Smooth muscle cell (in vitro differentiated cells): ENCODE results near the gene CFAP119. TPM values are rescaled to one million over a fixed set of nuclear protein-coding genes. Genes with fewer than 3 reads are reported as not detected.
"Not testable (repeated sequence)": the region's sequence is repeated elsewhere in the genome, so short reads cannot be mapped to it uniquely, and the experiment has no call there.

Source experiments
- DNase-seq: peaks from one replicate; lab custom pipeline; 2025; ENCODE audit not compliant: unreplicated experiment; lab: John Stamatoyannopoulos, UW
- H2AFZ ChIP-seq: fragments of 200-600 bp; sonication (generic); 2 replicates; pipeline ENCODE4 v1.6.0; 2016; ENCODE audit warnings: antibody characterized with exemption, low read depth, mild to moderate bottlenecking
- H3F3A ChIP-seq: fragments of 200-600 bp; sonication (generic); 2 replicates; pipeline ENCODE4 v1.6.0; 2017; ENCODE audit warnings: antibody characterized with exemption, low read depth
- H3K27ac ChIP-seq: fragments of 200-600 bp; sonication (generic); 2 replicates; pipeline ENCODE4 v1.5.1; 2016; ENCODE audit warnings: low read depth, mild to moderate bottlenecking
- H3K27me3 ChIP-seq: fragments of 200-600 bp; sonication (generic); 2 replicates; pipeline ENCODE4 v1.6.1; 2016; ENCODE audit warnings: low read depth, mild to moderate bottlenecking
- H3K36me3 ChIP-seq: fragments of 200-600 bp; sonication (generic); 2 replicates; pipeline ENCODE4 v1.5.1; 2016; ENCODE audit warnings: low read depth
- H3K4me1 ChIP-seq: fragments of 200-600 bp; sonication (generic); 2 replicates; pipeline ENCODE4 v1.5.1; 2016; ENCODE audit warnings: low read depth
- H3K4me2 ChIP-seq: fragments of 200-600 bp; sonication (generic); 2 replicates; pipeline ENCODE4 v1.6.0; 2016; ENCODE audit warnings: mild to moderate bottlenecking
- H3K4me3 ChIP-seq: fragments of 200-600 bp; sonication (generic); 2 replicates; pipeline ENCODE4 v1.5.1; 2016; ENCODE audit warnings: mild to moderate bottlenecking
- H3K79me2 ChIP-seq: fragments of 200-600 bp; sonication (generic); 2 replicates; pipeline ENCODE4 v1.6.0; 2016; ENCODE audit warnings: low read depth, mild to moderate bottlenecking
- H3K9ac ChIP-seq: fragments of 200-600 bp; sonication (generic); 2 replicates; pipeline ENCODE4 v1.6.0; 2016; ENCODE audit warnings: low read depth
- H3K9me3 ChIP-seq: fragments of 200-600 bp; sonication (generic); replicated peaks from 2 replicates; pipeline ENCODE4 v1.5.1; 2016; ENCODE audit warnings: low read depth
- H4K20me1 ChIP-seq: fragments of 200-600 bp; sonication (generic); 2 replicates; pipeline ENCODE4 v1.6.0; 2016; ENCODE audit warnings: low read depth
- WGBS: methylation state at CpG from one replicate; pipeline ENCODE4 v1.1.7; 2016; ENCODE audit warnings: low lambda C conversion rate; 5-methylcytosine and 5-hydroxymethylcytosine counted together
- polyA plus RNA-seq: library from polyadenylated mRNA; unstranded; fragments of >200 nt; fragmentation: Nextera tagmentation; extraction: Ambion mirVana; gene quantifications from 2 replicates; pipeline ENCODE4 v1.2.1, GENCODE V29; 2016
- total RNA-seq: library from RNA; depleted of rRNA; stranded (reverse); fragments of >200 nt; gene quantifications from 2 replicates; pipeline ENCODE4 v1.2.3, GENCODE V29; 2014
- TF ChIP-seq, protein P1 (sequence below): fragments of 200-600 bp; sonication (generic); IDR thresholded peaks from 2 replicates; pipeline ENCODE4 v1.5.1; 2017; ENCODE audit warnings: borderline replicate concordance, mild to moderate bottlenecking, antibody characterized with exemption; ENCODE audit not compliant: insufficient read depth, poor library complexity, severe bottlenecking

The CFAP119 gene
- 2.2 and 5.2 TPM in 2 replicates for total RNA-seq
- polyA plus RNA-seq, result 3.0 and 3.5 TPM in 2 replicates

DNA sequence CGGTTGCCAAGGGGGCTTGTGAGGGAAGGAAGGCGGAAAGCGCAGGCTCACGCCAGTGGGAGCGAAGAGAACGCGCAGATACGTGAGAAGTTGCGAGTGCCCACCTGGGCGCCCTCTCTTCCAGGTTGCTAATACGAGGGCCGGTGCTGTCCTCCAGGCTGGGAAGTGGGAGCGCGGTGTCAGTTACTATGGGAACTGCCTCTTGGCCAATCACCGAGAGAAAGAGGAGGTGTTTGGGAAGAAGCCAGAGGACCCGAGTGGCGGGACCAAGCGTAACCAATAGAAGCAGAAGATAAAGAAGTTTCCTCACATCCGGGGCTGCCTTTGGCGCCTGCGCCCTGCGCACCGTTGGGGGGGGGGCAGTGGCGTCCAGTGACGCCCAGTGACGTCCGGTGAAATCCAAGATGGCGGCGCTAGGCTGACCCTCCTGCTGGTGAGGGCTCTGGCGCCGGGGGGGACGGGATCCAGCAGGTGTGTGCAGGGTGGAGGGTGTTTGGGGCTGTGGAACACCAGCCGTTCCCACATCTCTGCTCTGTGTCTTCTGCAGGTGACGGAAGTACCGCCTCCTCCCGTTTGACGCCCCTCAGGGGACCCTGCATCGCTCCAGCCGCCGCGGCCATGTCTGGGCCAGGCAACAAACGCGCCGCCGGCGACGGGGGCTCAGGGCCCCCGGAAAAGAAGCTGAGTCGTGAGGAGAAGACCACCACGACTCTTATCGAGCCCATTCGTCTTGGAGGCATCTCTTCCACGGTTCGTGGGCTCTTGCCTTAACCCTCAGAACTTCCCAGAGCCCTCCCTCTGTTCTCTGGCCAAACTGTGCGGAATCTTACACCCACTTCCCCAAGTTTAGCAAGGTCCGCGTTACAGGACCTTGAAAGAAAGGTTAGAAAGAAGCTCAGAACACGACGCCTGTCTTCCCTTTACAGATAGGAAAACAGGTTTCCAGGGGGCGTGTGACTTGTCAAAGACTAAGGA is at the start of gene CFAP119, which contains the start of gene RNF40:
Gene CFAP119, minus strand, starts transcription at position 135 of the 975 bp plus-strand sequence. CDS start 314 bp downstream, outside the sequence.
Gene RNF40, plus strand, starts transcription at position 395 of the 975 bp plus-strand sequence. Its CDS starts 224 bp downstream, at position 619.
- peak within 1 kb of the TSS; percentile 85 for H3K27ac ChIP-seq
- H3K36me3 ChIP-seq, result peaks cover 6% of the 10 kb centered on the region
- no peaks in the 10 kb centered on the region for H3K9me3 ChIP-seq
- TF ChIP-seq, protein P1, sequence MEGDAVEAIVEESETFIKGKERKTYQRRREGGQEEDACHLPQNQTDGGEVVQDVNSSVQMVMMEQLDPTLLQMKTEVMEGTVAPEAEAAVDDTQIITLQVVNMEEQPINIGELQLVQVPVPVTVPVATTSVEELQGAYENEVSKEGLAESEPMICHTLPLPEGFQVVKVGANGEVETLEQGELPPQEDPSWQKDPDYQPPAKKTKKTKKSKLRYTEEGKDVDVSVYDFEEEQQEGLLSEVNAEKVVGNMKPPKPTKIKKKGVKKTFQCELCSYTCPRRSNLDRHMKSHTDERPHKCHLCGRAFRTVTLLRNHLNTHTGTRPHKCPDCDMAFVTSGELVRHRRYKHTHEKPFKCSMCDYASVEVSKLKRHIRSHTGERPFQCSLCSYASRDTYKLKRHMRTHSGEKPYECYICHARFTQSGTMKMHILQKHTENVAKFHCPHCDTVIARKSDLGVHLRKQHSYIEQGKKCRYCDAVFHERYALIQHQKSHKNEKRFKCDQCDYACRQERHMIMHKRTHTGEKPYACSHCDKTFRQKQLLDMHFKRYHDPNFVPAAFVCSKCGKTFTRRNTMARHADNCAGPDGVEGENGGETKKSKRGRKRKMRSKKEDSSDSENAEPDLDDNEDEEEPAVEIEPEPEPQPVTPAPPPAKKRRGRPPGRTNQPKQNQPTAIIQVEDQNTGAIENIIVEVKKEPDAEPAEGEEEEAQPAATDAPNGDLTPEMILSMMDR, result no peak
- 2% methylated on average over 58 of the region's 60 CpGs for WGBS
- peak within 1 kb of the TSS; percentile 89 for H3K9ac ChIP-seq
- peak within 1 kb of the TSS; percentile 90 for H3K4me2 ChIP-seq
- peaks cover 8% of the 10 kb centered on the region for H3F3A ChIP-seq
- peak; percentile 91 for DNase-seq
- no peaks in the 10 kb centered on the region for H3K27me3 ChIP-seq
- H3K4me3 ChIP-seq, result peak within 1 kb of the TSS; percentile 65
- H4K20me1 ChIP-seq, result peaks cover 8% of the 10 kb centered on the region
- peaks cover 31% of the 10 kb centered on the region for H3K79me2 ChIP-seq
- peak within 1 kb of the TSS; percentile 28 for H2AFZ ChIP-seq
- peaks cover 17% of the 10 kb centered on the region for H3K4me1 ChIP-seq

DNA sequence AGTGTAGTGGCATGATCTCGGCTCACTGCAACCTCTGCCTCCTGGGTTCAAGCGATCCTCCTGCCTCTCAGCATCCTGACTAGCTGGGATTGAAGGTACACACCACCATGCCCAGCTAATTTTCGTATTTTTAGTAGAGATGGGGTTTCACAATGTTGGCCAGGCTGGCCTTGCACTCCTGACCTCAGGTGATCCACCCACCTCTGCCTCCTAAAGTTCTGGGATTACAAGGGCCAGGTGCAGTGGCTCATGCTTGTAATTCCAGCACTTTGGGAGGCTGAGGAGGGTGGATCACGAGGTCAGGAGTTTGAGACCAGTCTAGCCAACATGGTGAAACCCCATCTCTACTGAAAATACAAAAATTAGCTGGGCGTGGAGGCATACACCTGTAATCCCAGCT is 47.8 kb upstream of the CFAP119 start:
- WGBS, result 86% methylated on average over 5 of the region's 5 CpGs
- not testable (repeated sequence) for H3K4me3 ChIP-seq

DNA sequence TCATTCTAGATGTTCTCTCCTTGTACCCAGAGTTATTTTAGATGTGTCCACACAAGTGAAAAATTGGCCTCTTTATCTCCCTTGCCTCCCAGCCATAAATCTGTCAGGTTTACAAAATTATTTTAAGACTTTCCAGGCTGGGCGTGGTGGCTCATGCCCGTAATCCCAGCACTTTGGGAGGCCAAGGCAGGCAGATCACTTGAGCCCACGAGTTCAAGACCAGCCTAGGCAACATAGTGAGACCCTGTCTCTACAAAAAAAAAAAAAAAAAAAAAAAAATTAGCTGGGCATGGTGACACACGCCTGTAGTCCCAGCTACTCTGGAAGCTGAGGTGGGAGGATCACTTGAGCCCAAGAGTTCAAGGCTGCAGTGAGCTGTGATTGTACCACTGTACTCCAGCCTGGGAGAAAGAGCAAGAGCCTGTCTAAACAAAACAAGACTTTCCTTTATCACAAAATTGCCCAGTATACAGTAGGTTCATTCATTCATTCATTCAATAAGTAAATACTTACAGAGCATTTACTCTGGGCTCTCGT is 47.1 kb upstream of the CFAP119 start:
- not testable (repeated sequence) for H3K4me3 ChIP-seq, H3K9me3 ChIP-seq, H3K9ac ChIP-seq, H3K4me2 ChIP-seq, H3K36me3 ChIP-seq, H3K4me1 ChIP-seq, DNase-seq, H4K20me1 ChIP-seq, H2AFZ ChIP-seq, H3K79me2 ChIP-seq, H3K27ac ChIP-seq, H3K27me3 ChIP-seq
- WGBS, result 92% methylated on average over 2 of the region's 5 CpGs
- peaks cover 11% of the 10 kb centered on the region for H3F3A ChIP-seq

More for the DNA sequence above, 47.8 kb upstream of the CFAP119 start:
- not testable (repeated sequence) for H3K4me2 ChIP-seq, H3K36me3 ChIP-seq, H3K4me1 ChIP-seq, H3K27me3 ChIP-seq, H3K79me2 ChIP-seq, H3K9me3 ChIP-seq, DNase-seq, H4K20me1 ChIP-seq, H2AFZ ChIP-seq, H3K9ac ChIP-seq, H3K27ac ChIP-seq
- peaks cover 11% of the 10 kb centered on the region for H3F3A ChIP-seq

DNA sequence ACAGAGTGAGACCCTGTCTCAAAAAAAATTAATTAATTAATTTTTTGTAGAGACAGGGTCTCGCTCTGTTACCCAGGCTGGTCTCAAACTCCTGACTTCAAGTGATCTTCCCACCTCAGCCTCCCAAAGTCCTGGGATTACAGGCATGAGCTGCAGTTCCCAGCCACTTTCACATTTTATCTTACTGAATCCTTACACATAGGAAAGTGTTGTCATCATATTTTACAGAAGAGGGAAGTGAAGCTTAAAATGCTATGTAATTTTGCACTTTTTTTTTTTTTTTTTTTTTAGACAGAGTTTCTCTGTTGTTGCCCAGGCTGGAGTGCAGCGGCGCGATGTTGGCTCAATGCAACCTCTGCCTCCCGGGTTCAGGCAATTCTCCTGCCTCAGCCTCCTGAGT is 46.3 kb upstream of the CFAP119 start:
- 100% methylated on average over 5 of the region's 5 CpGs for WGBS
- TF ChIP-seq, protein P1, result no peak

More for the DNA sequence above, 46.3 kb upstream of the CFAP119 start:
- Histone ChIP-seq H3K4me3 (no peak overlapping the region), H3K9me3 (no peaks in the 10 kb centered on the region), H3K79me2 (no peaks in the 10 kb centered on the region), H3K36me3 (no peaks in the 10 kb centered on the region), H2AFZ (no peak overlapping the region), H3F3A (peaks cover 11% of the 10 kb centered on the region), H3K4me1 (peaks cover 7% of the 10 kb centered on the region), H3K4me2 (no peak overlapping the region), H3K9ac (no peak overlapping the region), H4K20me1 (no peaks in the 10 kb centered on the region), H3K27me3 (no peaks in the 10 kb centered on the region), H3K27ac (no peak overlapping the region)
- no peak for DNase-seq
